BJ (cell line): Measurements from ENCODE around the gene SMAD9. TPM values are rescaled to one million over a fixed set of nuclear protein-coding genes. Genes with fewer than 3 reads are reported as not detected.
A peak's percentile ranks its signal among the peaks of the same experiment; 100 is the strongest.

Source experiments
- CTCF ChIA-PET: fragments of 350-600 bp; formaldehyde crosslinking; extraction: SDS; loops from one replicate; lab custom pipeline; 2021; ENCODE audit warnings: antibody characterized with exemption, inconsistent platforms; lab: Yijun Ruan, JAX
- POLR2A ChIA-PET: fragments of 300-600 bp; sonication (Branson Sonifier 250); formaldehyde crosslinking; extraction: SDS; loops from one replicate; lab custom pipeline; 2021; ENCODE audit warnings: antibody characterized with exemption; lab: Charles Lee
- DNase-seq: peaks from one replicate; pipeline ENCODE4 v3.0.0-alpha.2; 2011; ENCODE audit warnings: low read depth
- H3K27me3 ChIP-seq: 2 replicates; pipeline ENCODE4 v1.6.0; 2011; ENCODE audit warnings: low read length; ENCODE audit not compliant: control insufficient read depth, insufficient read depth
- H3K36me3 ChIP-seq: 2 replicates; pipeline ENCODE4 v1.5.1; 2011; ENCODE audit warnings: low read length; ENCODE audit not compliant: control insufficient read depth, insufficient read depth
- H3K4me3 ChIP-seq: 2 replicates; pipeline ENCODE4 v1.5.1; 2011; ENCODE audit warnings: low read depth, mild to moderate bottlenecking, control low read depth, low read length
- polyA plus RNA-seq: library from polyadenylated mRNA; depleted of rRNA; stranded (reverse); fragments of >200 nt; gene quantifications from 2 replicates; pipeline ENCODE4 v1.2.3, GENCODE V29; 2011
- TF ChIP-seq, protein P1 (sequence below): IDR thresholded peaks from 2 replicates; pipeline ENCODE4 v1.5.1; 2011; ENCODE audit warnings: low read depth, mild to moderate bottlenecking, control low read depth, inconsistent platforms, low read length, moderate library complexity; ENCODE audit not compliant: insufficient read depth

SMAD9 gene
- polyA plus RNA-seq, 1 experiment = 3.0 TPM

DNA sequence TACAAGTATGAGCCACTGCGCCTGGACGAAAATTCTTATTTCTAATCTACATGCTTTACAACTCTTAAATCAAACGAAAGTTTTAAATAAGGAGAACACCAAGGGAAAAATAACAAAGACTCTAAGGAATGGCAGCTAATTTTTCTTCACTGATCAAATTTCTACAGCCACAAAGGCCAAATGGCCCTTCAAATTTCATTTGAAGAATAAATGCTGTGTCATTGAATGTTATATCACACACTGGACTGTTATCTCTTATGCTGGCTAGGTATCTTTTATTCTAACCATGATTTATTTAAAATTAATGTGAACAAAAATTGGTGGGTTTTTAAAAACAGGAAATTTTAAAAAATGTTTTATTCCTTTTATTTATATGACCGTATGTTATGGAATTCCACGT lies 14.1 kb downstream of the SMAD9 start:
- H3K36me3 ChIP-seq = no peaks in the 10 kb centered on the region
- ChIA-PET CTCF (no interaction called here), POLR2A (no interaction called here)
- no peak overlapping the region for H3K4me3 ChIP-seq
- no peaks in the 10 kb centered on the region for H3K27me3 ChIP-seq
- no peak for DNase-seq
- TF ChIP-seq, protein P1, sequence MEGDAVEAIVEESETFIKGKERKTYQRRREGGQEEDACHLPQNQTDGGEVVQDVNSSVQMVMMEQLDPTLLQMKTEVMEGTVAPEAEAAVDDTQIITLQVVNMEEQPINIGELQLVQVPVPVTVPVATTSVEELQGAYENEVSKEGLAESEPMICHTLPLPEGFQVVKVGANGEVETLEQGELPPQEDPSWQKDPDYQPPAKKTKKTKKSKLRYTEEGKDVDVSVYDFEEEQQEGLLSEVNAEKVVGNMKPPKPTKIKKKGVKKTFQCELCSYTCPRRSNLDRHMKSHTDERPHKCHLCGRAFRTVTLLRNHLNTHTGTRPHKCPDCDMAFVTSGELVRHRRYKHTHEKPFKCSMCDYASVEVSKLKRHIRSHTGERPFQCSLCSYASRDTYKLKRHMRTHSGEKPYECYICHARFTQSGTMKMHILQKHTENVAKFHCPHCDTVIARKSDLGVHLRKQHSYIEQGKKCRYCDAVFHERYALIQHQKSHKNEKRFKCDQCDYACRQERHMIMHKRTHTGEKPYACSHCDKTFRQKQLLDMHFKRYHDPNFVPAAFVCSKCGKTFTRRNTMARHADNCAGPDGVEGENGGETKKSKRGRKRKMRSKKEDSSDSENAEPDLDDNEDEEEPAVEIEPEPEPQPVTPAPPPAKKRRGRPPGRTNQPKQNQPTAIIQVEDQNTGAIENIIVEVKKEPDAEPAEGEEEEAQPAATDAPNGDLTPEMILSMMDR = no peak

DNA sequence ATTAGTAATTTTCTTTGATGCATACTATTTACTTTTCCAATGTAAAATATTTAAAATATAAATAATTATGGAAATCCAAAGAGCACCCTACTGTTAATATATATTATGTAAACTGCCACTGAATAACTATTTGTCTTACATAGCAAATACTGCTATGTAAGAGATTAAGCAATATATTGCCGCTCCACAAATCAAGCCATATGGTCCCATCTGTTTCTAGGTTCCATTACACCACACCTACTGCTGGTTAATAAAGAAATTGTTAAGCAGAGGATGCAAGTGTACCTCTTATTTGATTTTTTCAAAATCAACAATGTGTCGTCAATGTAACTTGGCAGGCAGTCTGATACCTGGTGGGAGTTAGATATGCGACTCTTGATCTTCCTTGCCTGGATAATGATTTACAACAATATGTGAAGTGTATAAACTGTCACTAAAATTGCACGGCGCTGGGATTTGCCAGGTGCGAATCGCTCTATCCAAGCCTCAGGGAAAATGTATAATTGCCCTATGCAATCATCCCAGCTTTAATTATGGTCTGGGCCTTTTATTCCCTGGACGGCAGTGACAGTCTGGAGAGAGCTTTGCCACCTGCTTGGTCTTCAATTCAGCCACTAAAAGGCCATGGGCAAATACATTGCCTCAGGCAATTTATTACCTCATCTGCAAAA lies 16.0 kb downstream of the SMAD9 start:
- ChIA-PET CTCF (interaction anchor here (1.3 to 1.6 kb wide), 2 partner anchors 13 to 14 kb away, joined by 3 read pairs; no protein-coding TSS in a partner anchor), POLR2A (no interaction called here)
- Histone ChIP-seq H3K27me3 (no peaks in the 10 kb centered on the region), H3K36me3 (no peaks in the 10 kb centered on the region), H3K4me3 (no peak overlapping the region)
- DNase-seq = no peak
- TF ChIP-seq, protein P1 = no peak

DNA sequence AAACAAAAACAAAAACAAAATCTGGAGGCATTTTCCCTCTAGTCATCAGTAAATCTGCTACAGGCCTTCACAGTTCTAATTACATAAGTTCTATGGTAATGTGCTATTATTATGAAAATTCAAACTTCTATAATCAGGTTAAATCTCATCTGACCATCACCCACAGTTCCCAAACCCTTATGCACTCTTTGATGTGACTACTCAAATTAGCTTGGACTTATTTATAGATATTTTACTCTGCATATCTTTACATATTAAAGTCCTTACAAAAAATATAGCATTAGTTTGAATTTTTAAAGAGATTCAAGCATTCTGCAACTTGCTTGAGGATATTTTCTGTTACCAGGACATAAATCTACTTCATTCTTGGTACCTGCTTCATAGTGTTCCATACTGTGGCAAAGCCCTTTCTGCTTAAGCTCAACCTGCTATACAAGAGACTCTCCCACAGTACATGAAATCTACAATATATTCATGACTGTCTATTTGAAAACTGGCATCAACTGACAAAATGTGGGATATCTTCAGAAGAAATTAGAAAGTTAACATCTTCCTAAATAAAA lies 22.9 kb downstream of the SMAD9 start:
- no peak overlapping the region for H3K4me3 ChIP-seq
- H3K27me3 ChIP-seq = no peaks in the 10 kb centered on the region
- TF ChIP-seq, protein P1 = no peak
- DNase-seq = no peak
- POLR2A ChIA-PET = no interaction called here
- CTCF ChIA-PET = no interaction called here
- no peaks in the 10 kb centered on the region for H3K36me3 ChIP-seq

DNA sequence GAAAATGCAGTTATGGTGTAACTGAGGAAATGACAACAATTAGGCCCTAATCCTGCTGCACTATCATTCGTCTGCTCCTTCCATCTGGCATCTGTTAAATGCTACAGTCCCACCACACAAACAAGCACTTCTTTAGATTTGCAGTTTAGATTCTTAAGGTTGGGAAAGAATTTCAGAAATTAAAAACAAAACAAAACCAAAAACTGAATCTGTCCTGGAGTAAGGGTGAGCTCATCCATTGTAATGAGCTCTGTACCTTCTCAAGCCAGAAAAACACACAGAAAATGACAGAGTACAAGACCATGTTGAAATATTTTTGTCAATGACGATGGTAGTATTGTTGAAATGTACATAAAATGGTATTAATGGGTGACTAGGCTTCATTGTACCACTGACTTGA lies 28.3 kb downstream of the SMAD9 start:
- Histone ChIP-seq H3K27me3 (no peaks in the 10 kb centered on the region), H3K4me3 (no peak overlapping the region), H3K36me3 (no peaks in the 10 kb centered on the region)
- TF ChIP-seq, protein P1 = no peak
- ChIA-PET POLR2A (no interaction called here), CTCF (interaction anchor here (0.9 to 1.6 kb wide), 2 partner anchors 11 to 12 kb away, joined by 3 read pairs; no protein-coding TSS in a partner anchor)
- DNase-seq = peak; percentile 24

GRCh38 chr13:36888645-36889044 lies 31.4 kb downstream of the SMAD9 start:
- no peaks in the 10 kb centered on the region for H3K27me3 ChIP-seq
- H3K36me3 ChIP-seq = no peaks in the 10 kb centered on the region
- TF ChIP-seq, protein P1 = no peak
- no peak overlapping the region for H3K4me3 ChIP-seq
- ChIA-PET CTCF (no interaction called here), POLR2A (no interaction called here)
- no peak for DNase-seq
